Measurements from ENCODE around the gene S100Z.

S100Z gene

GRCh38 chr5:76804266-76804665, 45.5 kb upstream of the S100Z start:
- no peak overlapping the region for H3K4me3 ChIP-seq (IDR thresholded peaks at IDR 0.05; ENCODE audit: insufficient read depth, low read depth, low read length)
- H3K9ac ChIP-seq, result no peak overlapping the region
- TF ChIP-seq, protein P1, sequence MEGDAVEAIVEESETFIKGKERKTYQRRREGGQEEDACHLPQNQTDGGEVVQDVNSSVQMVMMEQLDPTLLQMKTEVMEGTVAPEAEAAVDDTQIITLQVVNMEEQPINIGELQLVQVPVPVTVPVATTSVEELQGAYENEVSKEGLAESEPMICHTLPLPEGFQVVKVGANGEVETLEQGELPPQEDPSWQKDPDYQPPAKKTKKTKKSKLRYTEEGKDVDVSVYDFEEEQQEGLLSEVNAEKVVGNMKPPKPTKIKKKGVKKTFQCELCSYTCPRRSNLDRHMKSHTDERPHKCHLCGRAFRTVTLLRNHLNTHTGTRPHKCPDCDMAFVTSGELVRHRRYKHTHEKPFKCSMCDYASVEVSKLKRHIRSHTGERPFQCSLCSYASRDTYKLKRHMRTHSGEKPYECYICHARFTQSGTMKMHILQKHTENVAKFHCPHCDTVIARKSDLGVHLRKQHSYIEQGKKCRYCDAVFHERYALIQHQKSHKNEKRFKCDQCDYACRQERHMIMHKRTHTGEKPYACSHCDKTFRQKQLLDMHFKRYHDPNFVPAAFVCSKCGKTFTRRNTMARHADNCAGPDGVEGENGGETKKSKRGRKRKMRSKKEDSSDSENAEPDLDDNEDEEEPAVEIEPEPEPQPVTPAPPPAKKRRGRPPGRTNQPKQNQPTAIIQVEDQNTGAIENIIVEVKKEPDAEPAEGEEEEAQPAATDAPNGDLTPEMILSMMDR (conservative IDR thresholded peaks at IDR 0.05; ENCODE audit: low read depth, low read length), result no peak
- H2AFZ ChIP-seq (ENCODE audit: low read depth), result no peak overlapping the region
- H4K20me1 ChIP-seq (ENCODE audit: insufficient read depth), result no peaks in the 10 kb centered on the region
- H3K4me1 ChIP-seq (ENCODE audit: low read depth, poor library complexity, severe bottlenecking), result no peaks in the 10 kb centered on the region
- no peaks in the 10 kb centered on the region for H3K27me3 ChIP-seq (ENCODE audit: insufficient read depth, low read depth)
- no peaks in the 10 kb centered on the region for H3K79me2 ChIP-seq (ENCODE audit: insufficient read depth, low read depth)
- H3K27ac ChIP-seq, result no peak overlapping the region
- H3K4me2 ChIP-seq, result no peak overlapping the region
- H3K36me3 ChIP-seq (ENCODE audit: insufficient read depth), result no peaks in the 10 kb centered on the region

DNA sequence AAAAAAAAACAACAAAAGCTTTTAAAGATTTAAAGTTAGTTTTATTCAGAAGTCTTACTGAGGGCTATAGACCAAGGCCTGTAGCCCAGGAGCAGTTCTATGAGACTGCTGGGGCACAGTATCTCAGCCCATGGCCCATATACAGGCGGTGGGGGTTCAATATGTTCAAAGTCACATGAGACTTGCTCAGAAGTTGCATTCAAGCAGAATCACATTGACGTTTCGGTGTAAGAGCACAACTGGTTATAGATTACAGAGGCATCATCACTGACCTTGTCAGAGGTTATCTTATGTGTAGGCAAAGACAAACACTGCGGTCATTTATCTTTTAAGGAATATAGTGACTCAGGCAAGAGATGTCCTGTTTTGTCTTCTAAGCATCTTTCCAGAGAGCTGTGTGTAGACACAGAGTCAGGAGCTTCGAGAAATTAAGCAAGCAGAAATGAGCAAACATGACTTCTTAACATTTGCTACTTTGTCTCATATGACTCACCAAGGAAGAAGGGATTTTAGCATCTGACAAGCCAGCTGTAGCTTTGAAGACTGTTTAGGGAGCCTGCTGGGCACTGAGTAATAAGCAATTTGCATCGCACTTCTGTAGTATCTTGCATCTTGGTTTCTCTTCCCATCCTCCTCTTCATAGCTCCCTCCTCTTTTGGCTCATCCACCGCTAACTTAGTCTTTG, 43.9 kb upstream of the S100Z start:
- Histone ChIP-seq H4K20me1 (ENCODE audit: insufficient read depth) (no peaks in the 10 kb centered on the region), H3K4me3 (IDR thresholded peaks at IDR 0.05; ENCODE audit: insufficient read depth, low read depth, low read length) (no peak overlapping the region), H3K27me3 (ENCODE audit: insufficient read depth, low read depth) (no peaks in the 10 kb centered on the region), H3K36me3 (ENCODE audit: insufficient read depth) (no peaks in the 10 kb centered on the region), H3K79me2 (ENCODE audit: insufficient read depth, low read depth) (no peaks in the 10 kb centered on the region), H3K9ac (no peak overlapping the region), H3K4me2 (no peak overlapping the region), H2AFZ (ENCODE audit: low read depth) (no peak overlapping the region), H3K4me1 (ENCODE audit: low read depth, poor library complexity, severe bottlenecking) (no peaks in the 10 kb centered on the region), H3K27ac (no peak overlapping the region)
- TF ChIP-seq, protein P1 (conservative IDR thresholded peaks at IDR 0.05; ENCODE audit: low read depth, low read length), result no peak

DNA sequence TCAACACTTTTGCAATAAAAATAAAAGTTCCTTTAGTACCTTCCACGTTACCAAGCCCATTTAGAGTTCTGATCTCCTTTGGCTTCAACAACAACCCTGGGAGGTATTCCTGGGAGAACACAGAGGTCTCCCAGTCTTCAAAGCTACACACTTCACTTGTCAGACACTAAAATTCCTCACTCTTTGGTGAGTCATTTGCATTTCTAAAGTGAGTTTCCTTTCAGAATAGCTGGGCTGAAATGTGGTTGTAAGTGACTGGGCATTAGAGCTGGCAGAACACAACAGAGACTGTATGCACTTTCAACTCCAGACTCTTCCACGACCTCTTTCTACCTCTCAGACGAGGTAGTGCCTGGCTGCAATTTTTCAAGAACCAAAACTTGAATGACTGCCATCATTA, 42.5 kb upstream of the S100Z start:
- Histone ChIP-seq H4K20me1 (ENCODE audit: insufficient read depth) (no peaks in the 10 kb centered on the region), H3K9ac (no peak overlapping the region), H3K4me2 (no peak overlapping the region), H3K36me3 (ENCODE audit: insufficient read depth) (no peaks in the 10 kb centered on the region), H3K27ac (no peak overlapping the region), H2AFZ (ENCODE audit: low read depth) (no peak overlapping the region), H3K79me2 (ENCODE audit: insufficient read depth, low read depth) (no peaks in the 10 kb centered on the region), H3K4me3 (IDR thresholded peaks at IDR 0.05; ENCODE audit: insufficient read depth, low read depth, low read length) (no peak overlapping the region), H3K4me1 (ENCODE audit: low read depth, poor library complexity, severe bottlenecking) (no peaks in the 10 kb centered on the region), H3K27me3 (ENCODE audit: insufficient read depth, low read depth) (no peaks in the 10 kb centered on the region)
- TF ChIP-seq, protein P1 (conservative IDR thresholded peaks at IDR 0.05; ENCODE audit: low read depth, low read length), result no peak

GRCh38 chr5:76808141-76808691, 41.6 kb upstream of the S100Z start:
- H3K4me3 ChIP-seq (IDR thresholded peaks at IDR 0.05; ENCODE audit: insufficient read depth, low read depth, low read length), result no peak overlapping the region
- H3K79me2 ChIP-seq (ENCODE audit: insufficient read depth, low read depth), result no peaks in the 10 kb centered on the region
- no peaks in the 10 kb centered on the region for H3K36me3 ChIP-seq (ENCODE audit: insufficient read depth)
- no peaks in the 10 kb centered on the region for H3K4me1 ChIP-seq (ENCODE audit: low read depth, poor library complexity, severe bottlenecking)
- no peak overlapping the region for H3K9ac ChIP-seq
- H4K20me1 ChIP-seq (ENCODE audit: insufficient read depth), result no peaks in the 10 kb centered on the region
- no peak overlapping the region for H2AFZ ChIP-seq (ENCODE audit: low read depth)
- no peaks in the 10 kb centered on the region for H3K27me3 ChIP-seq (ENCODE audit: insufficient read depth, low read depth)
- no peak overlapping the region for H3K4me2 ChIP-seq
- no peak overlapping the region for H3K27ac ChIP-seq
- TF ChIP-seq, protein P1 (conservative IDR thresholded peaks at IDR 0.05; ENCODE audit: low read depth, low read length), result no peak
